GM18870 (cell line): Measurements from ENCODE around the gene AFMID.
"Not testable (repeated sequence)": the region's sequence is repeated elsewhere in the genome, so short reads cannot be mapped to it uniquely, and the experiment has no call there.

Experiments used
- ATAC-seq: cut with Tn5 transposase; IDR thresholded peaks from one replicate; pipeline ENCODE4 v1.9.1; 2021; ENCODE audit warnings: moderate library complexity; ENCODE audit not compliant: unreplicated experiment

Gene AFMID

DNA sequence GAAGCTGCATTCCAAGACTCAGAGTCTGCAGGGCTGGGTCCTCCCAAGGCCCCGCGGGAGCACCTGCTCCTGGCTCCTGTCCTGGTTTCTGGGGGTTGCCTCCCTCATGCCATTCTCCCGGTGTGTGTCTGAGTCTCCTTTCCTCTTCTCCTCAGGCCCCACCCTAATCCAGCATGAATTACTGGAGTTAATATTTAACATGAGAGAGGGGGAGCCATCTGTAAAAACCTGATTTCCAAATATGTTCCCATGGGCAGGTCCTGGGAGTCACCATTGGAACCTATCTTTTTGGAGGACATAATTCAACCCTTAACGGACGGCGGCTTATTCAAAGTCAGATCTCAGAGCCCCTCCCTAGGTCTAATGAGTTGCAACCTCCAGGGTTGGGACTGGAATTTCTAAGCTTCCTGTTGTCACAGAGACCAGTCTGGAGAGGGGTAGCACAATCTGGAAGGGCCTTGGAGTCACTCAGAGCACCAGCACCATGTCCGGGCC is 35.6 kb upstream of the AFMID start:
- no peak for ATAC-seq

DNA sequence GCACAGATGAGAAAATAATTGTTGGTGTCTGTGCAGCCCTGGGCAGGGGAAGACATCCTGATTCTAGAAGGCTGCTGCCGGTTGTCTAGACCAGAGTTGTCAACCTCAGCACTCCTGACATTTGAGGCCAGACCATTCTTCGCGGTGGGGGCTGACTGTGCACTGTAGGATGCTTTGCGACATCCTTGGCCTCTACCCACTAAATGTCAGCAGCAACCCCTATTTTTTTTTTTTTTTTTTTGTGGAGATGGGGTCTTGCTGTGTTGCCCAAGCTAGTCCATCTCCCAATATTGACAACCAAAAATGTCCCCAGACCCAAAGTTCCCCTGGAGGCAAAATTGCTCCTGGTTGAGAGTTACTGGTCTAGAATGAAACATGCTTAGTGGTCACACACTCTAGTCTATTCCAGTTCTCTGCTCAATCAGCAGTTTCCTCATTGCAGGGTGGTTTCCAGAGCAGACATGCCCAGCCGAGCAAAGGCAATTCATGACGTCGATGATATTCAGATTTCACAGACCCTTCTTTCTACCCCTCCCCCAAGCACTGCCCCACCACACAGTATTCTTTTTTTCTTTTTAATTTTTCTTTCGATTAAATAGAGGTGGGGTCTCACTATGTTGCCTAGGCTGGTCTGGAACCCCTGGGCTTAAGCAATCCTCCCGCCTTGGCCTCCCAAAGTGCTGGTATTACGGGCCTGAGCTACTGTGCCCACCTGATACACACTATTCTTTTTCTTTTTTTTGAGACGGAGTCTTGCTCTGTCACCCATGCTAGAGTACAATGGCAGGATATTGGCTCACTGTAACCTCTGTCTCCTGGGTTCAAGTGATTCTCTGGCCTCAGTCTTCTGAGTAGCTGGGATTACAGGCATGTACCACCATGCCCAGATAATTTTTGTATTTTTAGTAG is 32.0 kb upstream of the AFMID start:
- ATAC-seq: peak; percentile 49

DNA sequence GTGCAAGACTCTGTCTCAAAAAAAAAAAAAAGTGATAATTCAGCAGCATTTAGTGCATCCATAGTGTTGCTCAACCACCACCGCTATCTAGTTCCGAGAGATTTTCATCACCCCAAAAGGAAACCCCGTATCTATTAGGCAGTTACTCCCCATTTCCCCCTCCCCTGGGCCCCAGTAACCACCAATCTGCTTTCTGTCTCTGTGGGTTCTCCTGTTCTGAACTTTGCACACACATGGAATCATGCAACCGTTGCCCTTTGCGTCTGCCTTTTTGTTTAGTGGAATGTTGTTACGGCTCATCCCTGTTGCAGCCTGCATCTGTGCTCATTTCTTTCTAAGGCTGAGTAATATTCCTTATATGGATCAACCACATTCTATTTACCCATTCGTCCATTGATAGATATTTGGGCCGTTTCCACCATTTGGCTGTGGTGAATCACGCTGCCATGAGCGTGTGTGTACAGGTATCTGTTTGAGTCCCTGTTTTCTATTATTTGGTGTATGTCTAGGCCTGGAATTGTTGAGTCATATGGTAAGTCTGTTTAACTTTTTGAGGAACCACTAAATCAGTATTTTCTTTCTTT is 27.5 kb upstream of the AFMID start:
- no peak for ATAC-seq

DNA sequence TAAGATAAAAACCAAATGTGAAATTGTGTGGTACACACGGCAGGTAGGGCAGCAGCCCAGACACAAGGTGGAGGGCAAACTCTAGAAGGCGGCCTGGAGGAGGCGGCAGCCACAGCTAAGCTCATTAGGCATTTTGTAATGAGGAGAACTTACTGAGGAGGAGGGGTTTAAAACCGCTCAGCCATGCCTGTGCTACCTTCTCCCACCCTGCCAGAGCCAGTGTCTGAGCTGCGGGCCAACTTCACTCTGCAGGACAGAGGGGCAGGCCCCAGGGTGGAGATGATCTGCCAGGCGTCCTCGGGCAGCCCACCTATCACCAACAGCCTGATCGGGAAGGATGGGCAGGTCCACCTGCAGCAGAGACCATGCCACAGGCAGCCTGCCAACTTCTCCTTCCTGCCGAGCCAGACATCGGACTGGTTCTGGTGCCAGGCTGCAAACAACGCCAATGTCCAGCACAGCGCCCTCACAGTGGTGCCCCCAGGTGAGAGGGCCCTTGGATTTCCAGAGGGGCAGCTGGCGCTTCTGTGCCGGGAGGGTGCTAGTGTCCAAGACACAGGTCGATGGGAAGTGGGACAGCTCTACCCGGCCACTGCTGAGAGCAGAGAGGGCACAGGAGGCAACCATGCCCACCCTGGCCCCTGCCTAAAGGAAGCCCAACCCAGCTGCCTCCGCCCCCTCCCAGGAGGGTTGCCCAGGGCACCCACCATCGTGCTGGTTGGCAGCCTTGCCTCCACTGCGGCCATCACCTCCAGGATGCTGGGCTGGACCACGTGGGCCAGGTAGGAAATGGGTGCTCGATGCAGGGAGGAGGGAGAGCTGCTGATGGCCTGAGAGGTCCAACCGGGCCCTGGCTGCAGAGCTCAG is 23.0 kb upstream of the AFMID start:
- no peak for ATAC-seq

DNA sequence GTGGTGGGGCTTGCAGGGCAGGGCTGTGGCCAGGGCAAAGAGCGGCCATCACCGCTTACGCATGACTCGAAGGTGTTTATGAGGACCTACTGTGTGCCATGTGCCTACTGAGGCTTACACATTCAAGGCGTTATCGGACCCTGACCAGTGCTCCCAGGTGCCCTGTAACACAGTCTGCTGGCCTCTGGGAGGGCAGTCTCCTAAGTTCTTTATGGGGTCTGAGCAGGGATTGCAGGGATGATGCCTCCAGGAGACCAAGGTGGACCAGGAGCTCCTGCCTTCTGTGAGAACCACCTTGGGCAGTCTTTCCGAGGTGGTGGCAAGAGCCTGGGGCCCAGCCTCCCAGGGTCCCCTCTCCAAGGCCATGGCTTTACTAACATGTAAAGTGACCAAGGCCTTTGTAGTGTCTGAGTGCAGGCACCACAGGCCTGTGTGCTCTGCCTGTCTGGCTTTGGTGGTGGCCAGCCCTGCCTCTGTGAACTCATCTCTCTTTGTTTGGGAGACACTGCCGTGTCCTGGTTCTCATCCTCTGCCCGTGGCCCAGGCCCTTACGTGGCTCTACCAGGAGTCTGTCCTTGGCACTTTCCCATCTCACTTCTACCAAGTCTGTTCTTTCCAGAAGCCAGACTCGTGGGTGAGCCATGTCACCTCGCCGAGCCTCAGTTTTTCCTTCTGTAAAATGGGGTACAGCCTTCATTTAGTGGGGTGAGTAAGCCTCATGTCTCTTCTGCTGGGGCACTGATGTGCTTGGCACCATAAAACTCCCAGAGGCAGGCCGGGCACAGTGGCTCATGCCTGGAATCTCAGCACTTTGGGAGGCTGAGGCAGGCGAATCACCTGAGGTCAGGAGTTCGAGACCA is 22.2 kb upstream of the AFMID start:
- no peak for ATAC-seq

DNA sequence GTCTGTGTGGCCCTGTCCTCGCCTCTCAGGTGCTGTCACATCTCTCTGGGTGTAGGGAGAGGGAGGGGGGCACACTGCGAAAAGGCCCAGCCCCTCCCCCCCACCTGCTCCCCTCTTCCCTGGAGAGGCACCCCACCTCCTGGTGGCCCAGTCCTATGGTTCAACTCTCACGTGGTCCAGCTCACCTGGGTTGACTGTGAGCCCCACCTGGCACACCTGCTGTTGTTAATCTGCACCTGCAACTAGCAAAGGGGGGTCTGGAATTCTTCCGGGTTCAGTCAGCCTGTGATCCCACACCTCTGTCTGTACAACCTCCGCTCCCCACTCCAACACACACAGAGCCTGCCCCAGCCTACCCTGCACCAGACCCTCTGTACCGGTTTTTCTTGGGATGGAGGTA is 20.7 kb upstream of the AFMID start:
- no peak for ATAC-seq

DNA sequence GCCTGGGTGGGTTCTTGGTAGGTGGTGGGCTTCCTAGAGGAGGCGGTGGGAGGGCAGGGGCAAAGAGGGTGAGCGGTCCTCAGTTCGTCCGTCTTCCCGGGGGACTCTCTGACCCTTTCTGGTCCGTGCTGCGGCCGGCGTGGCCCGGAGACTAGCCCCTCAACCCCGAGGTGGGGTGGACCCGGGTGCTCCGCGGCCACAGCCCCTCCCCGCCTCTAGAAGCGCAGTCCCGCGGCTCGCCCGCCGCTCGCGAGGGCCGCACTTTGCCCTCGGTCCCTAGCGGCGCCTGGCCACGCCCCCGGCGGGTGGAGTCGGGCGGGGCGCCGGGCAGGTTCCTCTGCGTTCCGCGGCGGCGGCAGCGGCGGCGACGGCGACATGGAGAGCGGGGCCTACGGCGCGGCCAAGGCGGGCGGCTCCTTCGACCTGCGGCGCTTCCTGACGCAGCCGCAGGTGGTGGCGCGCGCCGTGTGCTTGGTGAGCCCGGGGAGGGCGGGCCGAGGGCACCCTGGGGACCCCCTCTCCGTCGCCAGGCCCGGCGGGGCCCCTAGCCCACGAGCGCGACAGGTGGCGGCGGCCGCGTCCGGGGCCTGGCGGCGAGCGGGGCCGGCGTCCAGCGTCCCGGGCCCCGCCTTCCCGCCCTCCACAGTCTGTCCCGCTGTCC is 18.8 kb upstream of the AFMID start, which contains the start of gene SYNGR2:
SYNGR2 (plus strand) TSS at position 340 of the 661 bp plus-strand sequence; CDS start at position 376, 36 bp downstream.
- ATAC-seq: no peak

DNA sequence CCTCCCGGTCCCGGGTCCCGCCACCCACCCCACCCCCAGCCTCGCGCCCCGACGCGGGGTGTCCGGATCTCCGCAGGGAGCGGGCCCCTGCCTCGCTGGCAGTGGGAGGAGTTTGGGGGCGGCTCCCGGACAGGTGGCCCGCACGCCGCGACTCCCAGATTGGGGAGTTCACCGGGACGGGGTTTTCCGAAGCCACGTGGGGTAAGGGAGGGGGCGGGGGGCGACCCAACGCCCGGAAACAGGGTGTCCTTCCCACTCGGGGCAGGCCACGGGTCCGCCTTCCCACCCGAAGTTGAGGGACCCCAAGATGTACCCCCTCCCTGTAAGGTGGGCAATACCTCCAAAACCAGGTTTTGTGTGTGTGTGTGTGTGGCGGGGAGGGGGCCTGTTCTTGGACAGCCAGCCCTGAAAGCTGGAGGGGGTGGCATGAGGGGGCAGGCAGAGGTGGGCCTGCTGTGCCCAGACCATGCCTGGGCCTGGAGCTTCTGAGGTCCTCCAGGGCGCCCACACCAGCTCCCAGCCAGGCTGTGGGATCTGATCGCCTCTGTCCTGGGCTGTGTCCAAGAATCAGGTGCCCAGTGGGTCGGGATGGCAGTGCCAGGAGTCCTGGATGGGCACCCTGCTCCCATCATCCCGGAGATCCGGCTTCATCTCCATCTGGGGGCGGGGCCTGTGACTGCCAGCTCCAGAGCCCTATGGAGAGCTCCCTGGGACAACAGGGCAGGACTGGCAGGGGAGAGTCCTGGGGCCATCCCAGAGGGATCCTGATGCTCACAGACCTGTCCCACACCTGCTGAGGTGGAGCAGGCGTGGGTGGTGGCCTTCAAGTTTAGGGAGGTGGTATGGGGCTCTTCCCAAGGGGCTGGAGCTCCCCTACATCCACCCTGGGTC is 18.0 kb upstream of the AFMID start:
- no peak for ATAC-seq

DNA sequence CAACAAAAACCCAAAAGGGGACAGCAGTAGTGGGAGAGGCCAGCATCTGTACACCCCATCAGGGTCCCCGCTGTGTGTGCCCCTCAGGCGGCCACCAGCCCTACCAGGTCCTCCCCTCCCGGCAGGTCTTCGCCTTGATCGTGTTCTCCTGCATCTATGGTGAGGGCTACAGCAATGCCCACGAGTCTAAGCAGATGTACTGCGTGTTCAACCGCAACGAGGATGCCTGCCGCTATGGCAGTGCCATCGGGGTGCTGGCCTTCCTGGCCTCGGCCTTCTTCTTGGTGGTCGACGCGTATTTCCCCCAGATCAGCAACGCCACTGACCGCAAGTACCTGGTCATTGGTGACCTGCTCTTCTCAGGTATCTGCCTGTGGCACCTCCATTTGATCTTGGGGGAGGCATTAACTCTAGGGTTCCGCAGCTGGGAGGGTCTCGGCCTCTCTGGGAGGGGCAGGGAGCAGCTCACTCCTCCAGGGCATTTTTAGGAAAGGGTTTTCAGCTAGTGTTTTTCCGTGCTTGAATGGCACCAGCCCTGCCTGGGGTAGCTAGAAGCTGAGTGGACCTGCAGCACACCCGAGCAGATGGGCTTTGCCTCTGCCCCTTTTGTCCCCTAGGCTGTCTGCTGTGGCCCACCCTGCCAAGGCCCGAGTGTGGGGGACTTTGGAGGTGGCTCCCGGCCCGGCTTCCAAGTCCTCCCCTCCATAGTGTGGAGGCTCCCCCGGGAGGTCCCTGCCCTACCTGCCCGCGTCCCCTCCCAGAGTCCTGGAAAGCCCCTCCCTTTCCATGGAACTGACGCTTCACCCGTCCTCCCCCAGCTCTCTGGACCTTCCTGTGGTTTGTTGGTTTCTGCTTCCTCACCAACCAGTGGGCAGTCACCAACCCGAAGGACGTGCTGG is 16.2 kb upstream of the AFMID start:
- ATAC-seq: no peak

DNA sequence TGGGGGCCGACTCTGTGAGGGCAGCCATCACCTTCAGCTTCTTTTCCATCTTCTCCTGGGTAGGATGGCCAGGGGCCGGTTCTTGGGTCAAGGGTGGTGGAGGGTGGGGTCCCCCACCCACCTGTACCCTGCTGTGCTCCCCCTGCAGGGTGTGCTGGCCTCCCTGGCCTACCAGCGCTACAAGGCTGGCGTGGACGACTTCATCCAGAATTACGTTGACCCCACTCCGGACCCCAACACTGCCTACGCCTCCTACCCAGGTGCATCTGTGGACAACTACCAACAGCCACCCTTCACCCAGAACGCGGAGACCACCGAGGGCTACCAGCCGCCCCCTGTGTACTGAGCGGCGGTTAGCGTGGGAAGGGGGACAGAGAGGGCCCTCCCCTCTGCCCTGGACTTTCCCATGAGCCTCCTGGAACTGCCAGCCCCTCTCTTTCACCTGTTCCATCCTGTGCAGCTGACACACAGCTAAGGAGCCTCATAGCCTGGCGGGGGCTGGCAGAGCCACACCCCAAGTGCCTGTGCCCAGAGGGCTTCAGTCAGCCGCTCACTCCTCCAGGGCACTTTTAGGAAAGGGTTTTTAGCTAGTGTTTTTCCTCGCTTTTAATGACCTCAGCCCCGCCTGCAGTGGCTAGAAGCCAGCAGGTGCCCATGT is 15.4 kb upstream of the AFMID start:
- ATAC-seq: not testable (repeated sequence)

DNA sequence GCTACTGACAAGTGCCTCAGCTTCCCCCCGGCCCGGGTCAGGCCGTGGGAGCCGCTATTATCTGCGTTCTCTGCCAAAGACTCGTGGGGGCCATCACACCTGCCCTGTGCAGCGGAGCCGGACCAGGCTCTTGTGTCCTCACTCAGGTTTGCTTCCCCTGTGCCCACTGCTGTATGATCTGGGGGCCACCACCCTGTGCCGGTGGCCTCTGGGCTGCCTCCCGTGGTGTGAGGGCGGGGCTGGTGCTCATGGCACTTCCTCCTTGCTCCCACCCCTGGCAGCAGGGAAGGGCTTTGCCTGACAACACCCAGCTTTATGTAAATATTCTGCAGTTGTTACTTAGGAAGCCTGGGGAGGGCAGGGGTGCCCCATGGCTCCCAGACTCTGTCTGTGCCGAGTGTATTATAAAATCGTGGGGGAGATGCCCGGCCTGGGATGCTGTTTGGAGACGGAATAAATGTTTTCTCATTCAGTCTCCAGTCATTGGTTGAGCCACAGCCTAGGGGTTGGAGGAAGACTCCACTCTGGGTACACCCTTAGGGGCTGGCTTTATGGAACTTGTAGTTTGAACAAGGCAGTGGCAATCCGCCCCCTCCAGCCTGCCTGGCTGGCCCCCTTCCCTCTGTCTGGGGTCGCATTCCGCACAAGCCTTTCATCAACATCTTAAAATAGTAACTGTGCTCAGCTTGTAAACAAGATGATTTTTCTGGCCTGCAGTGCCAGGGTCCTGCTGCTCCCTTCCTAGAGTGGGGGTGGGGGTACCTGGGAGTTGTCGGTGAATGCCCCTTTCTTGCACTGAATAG is 14.7 kb upstream of the AFMID start:
- ATAC-seq: no peak

DNA sequence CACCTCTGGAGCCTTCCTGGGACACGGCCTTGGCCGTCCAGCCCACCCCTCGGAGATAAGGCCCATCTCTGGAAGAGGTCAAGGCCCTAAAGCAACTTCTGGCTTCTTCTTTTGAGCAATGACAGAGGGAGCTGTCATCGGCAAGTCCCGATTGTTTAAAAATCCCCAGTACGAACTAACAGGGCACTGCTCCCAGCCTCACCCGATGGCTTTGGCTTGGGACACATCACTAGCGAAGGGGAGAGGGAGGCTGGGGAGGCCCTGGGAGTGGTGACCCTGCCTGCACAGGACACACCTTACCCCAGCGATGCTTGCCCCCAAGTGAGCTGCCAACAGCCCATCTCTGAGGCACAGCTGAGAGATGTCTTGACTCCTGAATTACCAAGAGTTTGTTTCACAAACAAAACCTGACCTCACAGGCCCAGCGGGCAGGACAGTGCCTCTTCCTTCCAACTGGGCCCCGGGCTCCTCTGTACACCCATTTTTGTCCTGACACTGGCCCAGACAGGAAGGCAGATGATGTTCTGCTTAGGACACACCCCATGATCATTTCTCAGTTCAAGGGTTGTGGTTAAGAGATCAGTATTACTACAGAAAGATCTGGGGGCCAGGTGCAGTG is 14.0 kb upstream of the AFMID start:
- no peak for ATAC-seq

DNA sequence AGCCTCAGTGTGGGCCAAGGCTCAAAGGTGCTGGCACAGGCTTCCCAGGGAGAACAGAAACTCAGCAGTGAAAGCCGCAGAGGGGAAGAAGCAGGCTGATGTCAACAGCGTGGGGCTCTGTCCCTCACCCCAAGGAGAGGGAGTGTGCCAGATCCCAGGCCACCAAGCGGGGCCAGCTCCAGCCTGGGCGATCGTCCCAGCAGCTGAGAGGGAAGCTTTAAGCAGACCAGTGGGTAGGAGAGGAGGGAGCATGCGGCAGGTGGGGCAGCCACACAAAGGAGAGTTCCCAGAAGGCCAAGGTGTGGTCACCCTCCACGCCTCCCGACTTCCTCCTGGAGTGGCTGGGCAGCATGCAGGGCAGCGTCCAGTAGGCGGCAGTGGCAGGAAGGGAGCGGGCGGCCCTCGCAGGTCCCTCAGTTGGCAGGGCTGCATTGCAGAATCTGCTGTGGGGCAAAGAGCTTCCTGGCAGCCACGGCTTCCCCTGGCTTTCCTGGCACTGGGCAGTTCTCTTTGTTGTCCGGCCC is 12.8 kb upstream of the AFMID start:
- no peak for ATAC-seq

DNA sequence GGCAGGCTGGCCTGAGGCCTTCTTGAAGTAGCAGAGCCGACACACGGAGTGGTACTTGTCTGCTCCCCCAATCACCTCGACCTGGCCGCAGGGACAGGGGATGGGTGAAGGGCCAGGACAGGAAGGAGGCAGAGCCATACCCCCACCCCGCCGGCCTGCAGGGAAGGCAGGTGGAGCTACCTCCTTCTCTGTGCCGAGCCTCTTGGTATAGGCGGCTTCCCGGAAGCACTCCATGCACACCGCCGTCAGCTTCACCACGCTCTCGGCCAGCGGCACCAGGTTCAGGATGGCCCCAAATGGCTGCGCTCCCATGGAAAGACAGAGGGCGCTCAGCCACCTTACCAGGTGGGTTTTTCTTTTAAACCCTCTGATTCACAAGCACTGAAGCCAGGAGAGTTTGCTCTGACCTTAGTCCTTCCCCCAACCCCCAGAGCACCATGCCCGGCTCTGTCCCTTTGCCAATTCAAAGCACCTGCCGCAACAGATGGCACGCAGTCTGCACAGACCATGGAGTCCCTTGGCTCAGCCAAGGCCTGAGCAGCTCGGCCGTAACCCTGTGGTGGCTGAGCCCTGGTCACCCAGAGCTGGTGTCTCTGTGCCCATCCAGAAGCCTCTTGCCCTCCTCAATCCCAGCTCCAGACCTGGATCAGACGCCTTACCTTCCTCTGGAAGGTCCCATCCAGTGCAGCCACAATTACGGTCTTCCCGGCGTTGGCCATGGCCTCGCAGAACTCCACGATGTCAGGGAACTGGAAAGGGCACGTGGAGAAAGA is 12.1 kb upstream of the AFMID start:
- no peak for ATAC-seq

DNA sequence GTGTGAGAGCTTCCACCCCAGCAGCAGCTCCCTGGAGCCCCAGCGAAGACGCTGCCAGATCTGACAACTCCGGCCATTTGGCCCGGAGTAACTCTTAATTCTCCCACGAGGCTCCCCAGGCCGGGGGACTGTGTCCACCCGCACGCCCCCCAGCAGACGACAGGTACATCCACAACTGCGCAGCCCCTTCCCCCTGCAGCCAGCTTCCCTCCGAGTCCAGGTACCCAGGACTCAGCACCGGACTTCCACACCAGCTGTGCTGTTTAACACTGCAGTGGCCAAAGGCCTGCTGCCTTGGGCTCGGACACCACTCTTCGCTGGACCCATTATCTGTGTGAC is 11.6 kb upstream of the AFMID start:
- no peak for ATAC-seq
